Measurements from ENCODE around the gene CYYR1.

CYYR1 gene

DNA sequence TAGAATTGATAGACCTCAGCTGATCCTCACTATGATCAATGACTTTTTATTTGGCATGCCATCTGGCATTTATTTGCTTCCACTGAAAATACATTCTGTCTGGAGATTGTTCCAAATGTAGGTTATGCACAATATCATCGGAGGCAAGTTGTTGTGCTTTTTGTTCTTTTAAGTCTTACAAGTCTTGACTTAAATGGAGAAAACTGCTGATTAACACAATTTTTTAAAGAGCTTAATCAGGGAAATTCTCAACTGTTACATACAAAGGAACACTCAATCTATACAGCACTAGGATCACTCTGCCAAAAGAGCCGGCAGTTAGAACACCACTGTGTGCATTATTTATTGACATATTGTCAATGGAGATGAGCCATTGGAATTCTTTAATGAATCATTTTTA, 19.2 kb downstream of the CYYR1 start:
- no peak for DNase-seq (ENCODE audit: low spot score)

- DNase-seq (ENCODE audit: low spot score): no peak
Observed at GRCh38 chr21:26550326-26550725, 22.8 kb downstream of the CYYR1 start.

- no peak for DNase-seq (ENCODE audit: low spot score)
Observed at GRCh38 chr21:26546446-26547097, 26.5 kb downstream of the CYYR1 start.

GRCh38 chr21:26544201-26544775, 28.8 kb downstream of the CYYR1 start:
- DNase-seq (ENCODE audit: low spot score): no peak

- no peak for DNase-seq (ENCODE audit: low spot score)
Observed at GRCh38 chr21:26540651-26541050, 32.4 kb downstream of the CYYR1 start.

GRCh38 chr21:26539566-26539965, 33.5 kb downstream of the CYYR1 start:
- DNase-seq (ENCODE audit: low spot score): no peak

GRCh38 chr21:26534517-26534916, 38.6 kb downstream of the CYYR1 start:
- DNase-seq (ENCODE audit: low spot score): no peak

DNA sequence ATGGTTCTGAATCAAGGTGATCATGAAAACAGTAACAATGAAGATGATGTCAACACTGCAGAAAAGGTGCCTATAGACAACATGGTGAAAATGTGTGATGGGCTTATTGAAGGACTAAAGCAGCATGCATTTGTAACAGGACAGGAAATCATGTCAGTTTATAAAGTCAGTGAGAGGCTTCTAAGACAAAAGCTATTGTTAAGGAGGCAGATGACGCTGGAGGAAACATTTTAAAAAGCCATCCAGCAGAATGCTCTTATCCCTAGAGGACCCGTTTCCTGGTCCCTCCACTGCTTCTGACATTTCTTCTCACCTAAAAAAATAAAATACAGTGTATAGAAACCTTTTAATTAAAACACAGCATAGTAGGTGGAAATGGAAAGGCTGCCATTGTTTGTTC, 40.9 kb downstream of the CYYR1 start:
- no peak for DNase-seq (ENCODE audit: low spot score)

- no peak for DNase-seq (ENCODE audit: low spot score)
Observed at GRCh38 chr21:26529526-26529925, 43.6 kb downstream of the CYYR1 start.

- DNase-seq (ENCODE audit: low spot score): no peak
Observed at GRCh38 chr21:26528882-26529281, 44.2 kb downstream of the CYYR1 start.

GRCh38 chr21:26522704-26523103, 50.4 kb downstream of the CYYR1 start:
- DNase-seq (ENCODE audit: low spot score): no peak

- no peak for DNase-seq (ENCODE audit: low spot score)
Observed at GRCh38 chr21:26519142-26519541, 53.9 kb downstream of the CYYR1 start.

- DNase-seq (ENCODE audit: low spot score): no peak
Observed at GRCh38 chr21:26515257-26515656, 57.8 kb downstream of the CYYR1 start.

DNA sequence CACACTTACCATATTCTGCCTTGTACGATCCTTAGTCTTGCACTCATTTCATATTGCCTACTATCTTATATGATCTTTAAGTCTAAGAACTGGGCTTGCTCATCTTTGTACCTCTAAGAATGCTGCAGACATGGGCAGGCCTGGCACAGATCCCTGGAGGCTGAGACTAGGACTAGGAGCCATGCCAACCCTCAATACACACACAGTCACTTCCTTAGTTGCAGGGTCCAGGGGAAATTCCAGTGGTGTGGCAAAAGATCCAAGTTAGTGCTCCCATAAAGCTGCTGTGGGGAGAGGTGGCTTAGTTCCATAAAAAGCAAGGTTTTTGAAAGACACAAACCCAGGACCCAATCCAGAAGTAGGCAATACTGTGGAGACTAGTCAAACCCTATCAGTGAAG, 59.9 kb downstream of the CYYR1 start:
- DNase-seq (ENCODE audit: low spot score): no peak

GRCh38 chr21:26512664-26513063, 60.4 kb downstream of the CYYR1 start:
- DNase-seq (ENCODE audit: low spot score): no peak

DNA sequence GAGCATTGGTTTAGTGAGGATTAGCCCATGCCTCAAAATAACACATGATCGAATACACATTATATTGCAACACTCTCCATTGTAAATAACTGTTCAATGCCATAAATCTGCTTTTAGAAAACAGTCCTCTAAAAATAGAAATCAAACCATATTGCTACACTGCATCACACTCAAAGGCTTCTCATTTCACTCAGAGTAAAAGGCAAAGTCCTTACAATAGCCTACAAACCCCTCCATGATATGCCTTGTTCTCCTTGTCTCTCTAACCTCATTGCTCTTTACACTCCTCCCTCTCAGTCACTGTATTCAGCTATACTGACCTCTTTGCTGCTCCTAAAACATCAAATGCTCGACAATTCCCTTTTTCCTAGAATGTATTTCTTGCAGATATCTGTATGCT, 64.2 kb downstream of the CYYR1 start:
- DNase-seq (ENCODE audit: low spot score): no peak

GRCh38 chr21:26506956-26507355, 66.1 kb downstream of the CYYR1 start:
- no peak for DNase-seq (ENCODE audit: low spot score)

DNA sequence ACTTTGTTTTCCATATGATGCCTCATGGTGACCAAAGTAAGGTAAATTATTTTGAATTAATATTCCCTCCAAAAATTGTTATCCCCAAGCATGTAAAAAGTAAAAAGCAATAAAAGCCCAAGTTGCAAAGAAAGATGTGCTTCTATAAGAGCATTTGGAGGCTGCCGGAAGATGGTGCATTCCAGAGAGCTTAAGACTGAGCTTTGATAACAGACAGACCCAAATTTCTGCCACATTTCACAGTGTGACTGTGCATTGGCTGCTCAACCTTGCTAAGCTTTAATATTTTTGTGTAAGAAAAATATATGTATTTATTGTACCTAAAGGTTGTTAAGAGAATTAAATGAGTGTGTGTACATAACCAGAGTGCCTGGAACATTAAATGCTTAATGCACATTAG, 67.9 kb downstream of the CYYR1 start:
- no peak for DNase-seq (ENCODE audit: low spot score)

- DNase-seq (ENCODE audit: low spot score): no peak
Observed at GRCh38 chr21:26503414-26503813, 69.7 kb downstream of the CYYR1 start.

- no peak for DNase-seq (ENCODE audit: low spot score)
Observed at GRCh38 chr21:26501495-26502021, 71.5 kb downstream of the CYYR1 start.

DNA sequence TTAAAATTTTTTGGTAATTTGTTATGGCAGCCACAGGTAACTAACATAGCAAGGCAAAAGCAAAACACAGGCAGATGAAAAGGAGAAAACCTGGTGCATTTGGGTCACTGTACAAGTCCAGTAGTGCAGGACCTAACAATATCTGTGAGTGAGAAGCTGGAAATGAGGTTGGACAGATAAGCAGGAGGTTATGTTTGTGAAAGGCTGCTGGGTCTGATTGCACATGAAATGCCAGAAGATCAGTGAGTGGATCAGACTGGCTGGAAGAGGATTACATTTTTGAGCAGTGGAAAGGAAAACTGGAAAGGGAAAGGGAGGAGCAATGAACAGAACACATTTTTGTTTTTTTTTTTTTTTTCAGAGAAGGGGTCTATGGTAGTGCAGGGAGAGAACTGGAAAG, 73.6 kb downstream of the CYYR1 start:
- DNase-seq (ENCODE audit: low spot score): no peak

DNA sequence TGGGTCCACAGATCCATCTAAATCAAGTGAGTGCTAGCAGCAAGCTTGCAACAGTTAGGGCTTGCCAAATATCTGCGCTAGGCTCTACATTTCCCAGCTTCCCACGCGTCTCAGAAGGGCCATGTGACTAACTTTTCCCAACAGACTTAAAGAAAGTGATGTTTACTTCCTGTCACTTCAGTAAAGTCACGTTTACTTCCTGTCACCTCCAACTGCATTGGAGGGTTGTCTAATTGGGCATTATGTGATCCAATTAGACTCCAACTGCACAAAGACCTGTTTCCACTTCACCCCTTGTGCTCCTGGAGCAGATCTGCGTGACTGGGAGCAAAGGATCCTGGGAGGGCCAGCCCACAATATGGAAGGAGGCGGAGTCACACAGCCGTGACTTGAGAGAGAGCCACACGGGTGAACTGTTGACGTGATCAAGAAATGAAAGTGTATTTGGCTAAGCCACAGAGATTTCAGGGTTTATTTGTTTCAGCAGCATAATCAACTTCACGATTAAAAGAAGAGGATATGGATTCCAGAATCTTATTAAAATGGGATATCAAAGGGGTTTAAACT, 77.7 kb downstream of the CYYR1 start:
- no peak for DNase-seq (ENCODE audit: low spot score)

DNA sequence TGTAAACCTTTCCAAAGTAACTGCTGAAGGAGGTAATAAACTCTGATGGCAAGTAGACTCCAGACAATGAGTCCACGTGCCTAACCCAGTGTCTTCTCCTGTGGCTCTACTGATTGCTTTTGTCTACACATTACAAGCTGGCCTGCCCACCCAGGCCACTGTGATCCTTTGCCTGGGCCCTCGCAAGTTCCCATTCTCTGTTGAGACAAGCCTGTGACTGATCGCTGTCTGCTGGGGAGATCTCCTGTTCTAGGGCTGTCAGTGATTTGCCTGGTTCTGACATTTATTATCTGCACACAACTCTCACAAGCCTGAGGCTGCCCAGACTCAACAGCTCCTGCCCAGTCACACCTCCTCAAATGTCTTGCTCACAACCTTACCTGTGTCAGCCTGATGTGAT, 81.4 kb downstream of the CYYR1 start:
- DNase-seq (ENCODE audit: low spot score): no peak

DNA sequence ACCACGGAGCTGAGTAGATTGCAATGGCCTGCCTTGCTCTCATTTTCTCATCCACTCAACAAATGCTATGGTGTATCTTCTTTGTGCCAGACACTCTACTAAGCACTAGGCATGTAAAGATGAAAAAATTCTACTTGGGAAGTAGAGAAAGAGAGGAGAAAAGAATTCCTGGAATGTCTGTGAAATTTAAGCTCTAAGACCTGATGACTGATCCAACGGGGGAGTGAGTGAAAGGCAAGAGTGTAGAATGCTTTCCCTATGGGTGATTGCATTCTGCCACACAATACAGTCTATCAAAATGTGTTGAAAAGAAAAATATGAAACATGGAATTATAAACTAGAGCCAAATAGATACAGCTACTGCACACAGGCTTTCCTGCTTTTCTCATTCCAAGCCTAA, 82.3 kb downstream of the CYYR1 start:
- DNase-seq (ENCODE audit: low spot score): no peak

All from CD4-positive, alpha-beta T cell treated with Interleukin-6 at 100 ng/mL for 8 hours (primary cell).